Urinary bladder (tissue), 2 donors: ENCODE measurements around the gene LALBA. TPM values are rescaled to one million over a fixed set of nuclear protein-coding genes. Genes with fewer than 3 reads are reported as not detected.

Source experiments
- polyA plus RNA-seq: library from polyadenylated mRNA; stranded (reverse); fragments of 200-250 nt; gene quantifications from one replicate; pipeline ENCODE4 v1.2.3, GENCODE V29; 2013
- total RNA-seq: library from RNA; depleted of rRNA; stranded (reverse); fragments of >200 nt; gene quantifications from one replicate; pipeline ENCODE4 v1.2.3, GENCODE V29; 2014
- donor health status: healthy.

Gene LALBA
- total and polyA plus RNA-seq, 2 donors, result not detected

Other genes with a start within 250 kb of the LALBA start
- 43.7 TPM for gene ZNF641, start 219.1 kb downstream of the LALBA start, total RNA-seq
- gene ZNF641, start 219.1 kb downstream of the LALBA start, polyA plus RNA-seq, result 13.4 TPM
- not detected for gene ANP32D, start 97.5 kb downstream of the LALBA start, total RNA-seq
- gene ANP32D, start 97.5 kb downstream of the LALBA start, polyA plus RNA-seq, result not detected
- 1.5 TPM for gene C12orf54, start 87.5 kb downstream of the LALBA start, total RNA-seq
- 0.77 TPM for gene C12orf54, start 87.5 kb downstream of the LALBA start, polyA plus RNA-seq
- not detected for gene OR8S1, start 44.4 kb downstream of the LALBA start, total RNA-seq
- gene OR8S1, start 44.4 kb downstream of the LALBA start, polyA plus RNA-seq, result not detected
- gene KANSL2, start 112.2 kb upstream of the LALBA start, total RNA-seq, result 55.3 TPM
- 27.5 TPM for gene KANSL2, start 112.2 kb upstream of the LALBA start, polyA plus RNA-seq
- gene CCNT1, start 146.7 kb upstream of the LALBA start, total RNA-seq, result 45.6 TPM
- gene CCNT1, start 146.7 kb upstream of the LALBA start, polyA plus RNA-seq, result 9.0 TPM
- 30.2 TPM for gene ADCY6, start 219.0 kb upstream of the LALBA start, total RNA-seq
- gene ADCY6, start 219.0 kb upstream of the LALBA start, polyA plus RNA-seq, result 23.9 TPM
- 15.1 TPM for gene CACNB3, start 248.4 kb upstream of the LALBA start, total RNA-seq
- 22.2 TPM for gene CACNB3, start 248.4 kb upstream of the LALBA start, polyA plus RNA-seq